ENCODE data around the gene MFRP.

MFRP gene

GRCh38 chr11:119376197-119376847 is 29.8 kb upstream of the MFRP start:
- no peak for TF ChIP-seq CTCF (IDR thresholded peaks at IDR 0.05; ENCODE audit: borderline replicate concordance, insufficient read depth, low read depth, low read length)
- no peak overlapping the region for H3K4me3 ChIP-seq (ENCODE audit: low read depth, low read length)

- H3K4me3 ChIP-seq (ENCODE audit: low read depth, low read length): no peak overlapping the region
Observed at GRCh38 chr11:119375337-119376196, 29.1 kb upstream of the MFRP start.

GRCh38 chr11:119374632-119375336 is 28.3 kb upstream of the MFRP start:
- H3K4me3 ChIP-seq (ENCODE audit: low read depth, low read length): no peak overlapping the region

More at GRCh38 chr11:119375337-119376196, 29.1 kb upstream of the MFRP start:
- no peak for TF ChIP-seq CTCF (IDR thresholded peaks at IDR 0.05; ENCODE audit: borderline replicate concordance, insufficient read depth, low read depth, low read length)

GRCh38 chr11:119373921-119374631 is 27.6 kb upstream of the MFRP start:
- peak; percentile 82 for TF ChIP-seq CTCF (IDR thresholded peaks at IDR 0.05; ENCODE audit: borderline replicate concordance, insufficient read depth, low read depth, low read length)
- H3K4me3 ChIP-seq (ENCODE audit: low read depth, low read length): no peak overlapping the region

More at GRCh38 chr11:119374632-119375336, 28.3 kb upstream of the MFRP start:
- TF ChIP-seq CTCF (IDR thresholded peaks at IDR 0.05; ENCODE audit: borderline replicate concordance, insufficient read depth, low read depth, low read length): no peak

- no peak overlapping the region for H3K4me3 ChIP-seq (ENCODE audit: low read depth, low read length)
- no peak for TF ChIP-seq CTCF (IDR thresholded peaks at IDR 0.05; ENCODE audit: borderline replicate concordance, insufficient read depth, low read depth, low read length)
Observed at GRCh38 chr11:119373059-119373920, 26.8 kb upstream of the MFRP start.
